Loucy (cell line): Measurements from ENCODE around the gene GFRA1.

ENCODE experiments used
- CTCF ChIP-seq: fragments of 200-600 bp; sonication (generic); conservative IDR thresholded peaks from 2 replicates; pipeline ENCODE4 v1.5.1; 2014; ENCODE audit warnings: mild to moderate bottlenecking, antibody characterized with exemption, low read length
- EZH2phosphoT487 ChIP-seq: fragments of 200-600 bp; IDR thresholded peaks from 2 replicates; pipeline ENCODE4 v1.6.1; 2018; ENCODE audit warnings: antibody characterized with exemption, mild to moderate bottlenecking, moderate library complexity, borderline replicate concordance

GRCh38 chr10:116136261-116136660 is 136.7 kb downstream of the GFRA1 start:
- TF ChIP-seq CTCF (no peak), EZH2phosphoT487 (no peak)
